ENCODE data around the gene BNC2. TPM values are rescaled to one million over a fixed set of nuclear protein-coding genes. Genes with fewer than 3 reads are reported as not detected.

Gene BNC2
- polyA plus RNA-seq, 4 donors: 0.81 to 11.1 (median 1.3) TPM; not detected in 1

- no peak overlapping the region for H3K4me3 ChIP-seq (ENCODE audit: low read depth in 1 of 3, low read length in 3 of 3)
- H3K36me3 ChIP-seq (ENCODE audit: control insufficient read depth in 3 of 3, insufficient read depth in 2 of 3, low read depth in 1 of 3, low read length in 3 of 3): no peaks in the 10 kb centered on the region
- no peak for FAIRE-seq
- DNase-seq: no peak
- 61 to 70% (median 66%) methylated on average over 2 of the region's 2 CpGs for WGBS, 3 donors
- H3K27ac ChIP-seq (ENCODE audit: low read depth in 1 of 3, low read length in 2 of 3): no peak overlapping the region
- peaks cover 0 to 4% (median 0%) of the 10 kb centered on the region in 3 donors for H3K27me3 ChIP-seq (ENCODE audit: control insufficient read depth in 3 of 3, insufficient read depth in 3 of 3, low read length in 3 of 3)
- no peaks in the 10 kb centered on the region for H3K9me3 ChIP-seq (ENCODE audit: control insufficient read depth in 2 of 2, insufficient read depth in 1 of 2, low read depth in 1 of 2, low read length in 1 of 2)
- H3K4me1 ChIP-seq (ENCODE audit: control insufficient read depth in 3 of 3, insufficient read depth in 2 of 3, low read depth in 1 of 3, low read length in 2 of 3): no peaks in the 10 kb centered on the region
These were observed 213.9 kb downstream of the BNC2 start for GRCh38 chr9:16656432-16657169.

DNA sequence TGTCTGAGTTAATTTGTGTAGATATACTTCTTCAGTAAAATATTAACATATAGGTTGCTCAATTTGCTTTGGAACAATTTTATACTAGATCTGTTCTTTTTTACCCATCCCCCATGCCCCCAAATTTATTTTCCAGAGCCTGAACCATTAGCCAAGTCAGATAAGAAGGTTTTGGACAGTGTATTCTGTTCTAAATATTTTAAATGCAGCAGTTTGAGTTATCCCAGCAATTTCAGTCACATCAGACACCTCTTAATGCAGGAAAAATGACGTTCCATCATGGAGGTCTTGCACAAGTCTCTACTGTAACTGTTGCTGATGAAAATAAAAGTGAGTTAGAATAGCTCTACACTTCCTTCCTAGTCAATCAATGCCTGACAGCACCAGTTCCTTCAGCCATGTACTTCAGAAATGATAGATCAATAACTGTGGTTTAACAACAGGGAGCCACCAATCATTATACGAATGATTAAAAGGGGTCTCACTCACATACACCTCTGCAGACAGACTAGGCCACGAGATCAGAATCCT is 215.8 kb downstream of the BNC2 start:
- no peaks in the 10 kb centered on the region for H3K4me1 ChIP-seq (ENCODE audit: control insufficient read depth in 3 of 3, insufficient read depth in 2 of 3, low read depth in 1 of 3, low read length in 2 of 3)
- DNase-seq (no peak), FAIRE-seq (no peak)
- no peaks in the 10 kb centered on the region for H3K36me3 ChIP-seq (ENCODE audit: control insufficient read depth in 3 of 3, insufficient read depth in 2 of 3, low read depth in 1 of 3, low read length in 3 of 3)
- peaks cover 0 to 4% (median 0%) of the 10 kb centered on the region in 3 donors for H3K27me3 ChIP-seq (ENCODE audit: control insufficient read depth in 3 of 3, insufficient read depth in 3 of 3, low read length in 3 of 3)
- WGBS, 3 donors: 49 to 75% (median 62%) methylated on average over 3 of the region's 3 CpGs
- H3K4me3 ChIP-seq (ENCODE audit: low read depth in 1 of 3, low read length in 3 of 3): no peak overlapping the region
- H3K9me3 ChIP-seq (ENCODE audit: control insufficient read depth in 2 of 2, insufficient read depth in 1 of 2, low read depth in 1 of 2, low read length in 1 of 2): no peaks in the 10 kb centered on the region
- no peak overlapping the region for H3K27ac ChIP-seq (ENCODE audit: low read depth in 1 of 3, low read length in 2 of 3)

DNA sequence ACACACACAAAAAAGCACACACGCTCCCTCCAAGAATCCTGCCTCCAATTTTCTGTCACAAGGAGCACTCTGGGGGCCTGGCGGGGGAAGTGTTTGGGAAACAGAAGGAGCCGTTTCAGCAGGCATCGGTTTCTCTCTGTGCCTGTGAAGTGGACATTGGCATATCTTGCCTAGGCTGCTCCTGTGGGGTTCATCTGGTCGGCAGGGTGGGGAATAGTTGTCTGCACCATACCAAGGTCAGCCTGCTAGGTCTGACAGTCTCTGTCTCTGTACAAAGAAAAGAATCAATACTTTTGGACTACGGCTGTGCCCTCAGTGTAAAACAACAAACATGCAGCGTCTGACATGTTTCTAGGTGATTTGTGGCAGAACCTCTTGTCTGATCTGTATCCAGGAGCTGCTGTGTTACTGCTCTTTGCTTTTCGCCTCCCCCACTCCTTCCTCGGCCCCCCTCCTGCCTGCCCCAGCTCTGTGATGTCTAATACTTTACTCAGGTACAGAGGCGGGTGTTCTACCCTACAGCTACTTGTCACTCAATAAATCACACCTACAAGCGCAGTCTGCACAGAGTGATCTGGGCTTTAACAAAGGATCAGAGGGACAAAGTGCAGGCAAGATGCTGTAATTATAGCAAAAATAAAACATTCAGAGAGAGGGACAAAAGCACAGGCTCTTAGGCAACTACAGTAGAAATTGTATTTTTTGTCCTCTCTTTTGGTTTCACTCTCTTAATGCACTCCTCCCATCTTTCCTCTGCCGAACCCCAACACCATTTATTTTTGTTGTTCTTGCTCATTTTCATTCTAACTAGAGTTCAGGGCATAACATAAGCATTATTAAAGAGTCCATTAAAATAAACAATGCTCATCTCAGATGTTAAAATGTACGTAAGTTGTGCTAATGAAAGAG is 216.7 kb downstream of the BNC2 start:
- Histone ChIP-seq H3K4me3 (ENCODE audit: low read depth in 1 of 3, low read length in 3 of 3) (no peak overlapping the region), H3K4me1 (ENCODE audit: control insufficient read depth in 3 of 3, insufficient read depth in 2 of 3, low read depth in 1 of 3, low read length in 2 of 3) (no peaks in the 10 kb centered on the region), H3K27me3 (ENCODE audit: control insufficient read depth in 3 of 3, insufficient read depth in 3 of 3, low read length in 3 of 3) (peaks cover 0 to 4% (median 0%) of the 10 kb centered on the region in 3 donors), H3K9me3 (ENCODE audit: control insufficient read depth in 2 of 2, insufficient read depth in 1 of 2, low read depth in 1 of 2, low read length in 1 of 2) (no peaks in the 10 kb centered on the region), H3K27ac (ENCODE audit: low read depth in 1 of 3, low read length in 2 of 3) (peak overlapping the region in 2 of 3 donors; percentile 12 to 25), H3K36me3 (ENCODE audit: control insufficient read depth in 3 of 3, insufficient read depth in 2 of 3, low read depth in 1 of 3, low read length in 3 of 3) (no peaks in the 10 kb centered on the region)
- 17 to 42% (median 27%) methylated on average over 13 of the region's 13 CpGs for WGBS, 3 donors
- DNase-seq (peak in 1 of 2 donors; percentile 13), FAIRE-seq (no peak)

DNA sequence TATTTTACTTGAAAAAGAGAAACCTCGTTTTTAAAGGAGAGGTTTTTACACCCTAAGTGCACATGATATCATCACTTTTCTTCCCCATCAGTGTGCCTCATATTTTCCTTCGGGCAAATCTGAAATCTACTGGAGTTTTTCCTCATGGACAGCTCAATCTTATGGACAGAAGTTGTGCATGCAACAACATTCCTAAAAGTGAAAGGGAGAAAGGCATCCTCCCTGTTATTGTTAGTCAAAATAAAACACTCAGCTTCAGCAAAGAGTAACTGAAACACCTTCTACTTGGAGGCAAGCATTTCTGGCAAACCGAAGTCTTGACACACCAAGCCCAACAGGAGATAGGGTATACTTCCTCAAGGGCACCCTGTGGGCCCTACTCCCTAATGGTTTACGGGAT is 217.9 kb downstream of the BNC2 start:
- no peaks in the 10 kb centered on the region for H3K9me3 ChIP-seq (ENCODE audit: control insufficient read depth in 2 of 2, insufficient read depth in 1 of 2, low read depth in 1 of 2, low read length in 1 of 2)
- WGBS, 3 donors: 56 to 67% (median 63%) methylated on average over 4 of the region's 4 CpGs
- H3K4me1 ChIP-seq (ENCODE audit: control insufficient read depth in 3 of 3, insufficient read depth in 2 of 3, low read depth in 1 of 3, low read length in 2 of 3): no peaks in the 10 kb centered on the region
- DNase-seq (no peak), FAIRE-seq (no peak)
- no peaks in the 10 kb centered on the region for H3K36me3 ChIP-seq (ENCODE audit: control insufficient read depth in 3 of 3, insufficient read depth in 2 of 3, low read depth in 1 of 3, low read length in 3 of 3)
- H3K27ac ChIP-seq (ENCODE audit: low read depth in 1 of 3, low read length in 2 of 3): no peak overlapping the region
- no peak overlapping the region for H3K4me3 ChIP-seq (ENCODE audit: low read depth in 1 of 3, low read length in 3 of 3)
- H3K27me3 ChIP-seq (ENCODE audit: control insufficient read depth in 3 of 3, insufficient read depth in 3 of 3, low read length in 3 of 3): peaks cover 0 to 4% (median 0%) of the 10 kb centered on the region in 3 donors

- Histone ChIP-seq H3K27ac (ENCODE audit: low read depth in 1 of 3, low read length in 2 of 3) (no peak overlapping the region), H3K36me3 (ENCODE audit: control insufficient read depth in 3 of 3, insufficient read depth in 2 of 3, low read depth in 1 of 3, low read length in 3 of 3) (no peaks in the 10 kb centered on the region), H3K9me3 (ENCODE audit: control insufficient read depth in 2 of 2, insufficient read depth in 1 of 2, low read depth in 1 of 2, low read length in 1 of 2) (no peaks in the 10 kb centered on the region), H3K27me3 (ENCODE audit: control insufficient read depth in 3 of 3, insufficient read depth in 3 of 3, low read length in 3 of 3) (peaks cover 0 to 4% (median 0%) of the 10 kb centered on the region in 3 donors), H3K4me1 (ENCODE audit: control insufficient read depth in 3 of 3, insufficient read depth in 2 of 3, low read depth in 1 of 3, low read length in 2 of 3) (no peaks in the 10 kb centered on the region), H3K4me3 (ENCODE audit: low read depth in 1 of 3, low read length in 3 of 3) (no peak overlapping the region)
- FAIRE-seq (no peak), DNase-seq (no peak)
- 75 to 79% (median 77%) methylated on average over 5 of the region's 5 CpGs for WGBS, 3 donors
These were observed 219.0 kb downstream of the BNC2 start for GRCh38 chr9:16651446-16651964.

DNA sequence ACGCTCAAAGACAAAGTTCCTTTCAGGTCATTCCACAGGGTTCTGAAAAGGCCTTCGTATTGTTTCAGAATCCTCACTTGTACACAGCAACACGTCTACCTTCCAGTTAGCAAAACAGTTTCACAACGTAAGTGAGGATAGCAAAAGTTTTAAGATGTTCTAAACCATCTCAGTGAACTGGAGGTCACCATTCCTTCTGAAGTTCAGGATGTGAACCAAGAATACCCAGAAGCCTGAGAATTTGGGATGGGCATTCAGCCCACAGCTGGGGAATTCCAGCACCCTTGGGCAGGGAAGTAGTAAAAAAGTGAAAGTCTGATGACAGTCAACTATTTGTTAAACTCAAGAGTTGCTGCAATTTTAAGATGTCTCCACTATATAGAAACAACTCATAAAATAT is 224.5 kb downstream of the BNC2 start:
- no peak overlapping the region for H3K4me3 ChIP-seq (ENCODE audit: low read depth in 1 of 3, low read length in 3 of 3)
- H3K36me3 ChIP-seq (ENCODE audit: control insufficient read depth in 3 of 3, insufficient read depth in 2 of 3, low read depth in 1 of 3, low read length in 3 of 3): no peaks in the 10 kb centered on the region
- H3K27ac ChIP-seq (ENCODE audit: low read depth in 1 of 3, low read length in 2 of 3): no peak overlapping the region
- FAIRE-seq (no peak), DNase-seq (no peak)
- no peaks in the 10 kb centered on the region for H3K9me3 ChIP-seq (ENCODE audit: control insufficient read depth in 2 of 2, insufficient read depth in 1 of 2, low read depth in 1 of 2, low read length in 1 of 2)
- no peaks in the 10 kb centered on the region for H3K27me3 ChIP-seq (ENCODE audit: control insufficient read depth in 3 of 3, insufficient read depth in 3 of 3, low read length in 3 of 3)
- no peaks in the 10 kb centered on the region for H3K4me1 ChIP-seq (ENCODE audit: control insufficient read depth in 3 of 3, insufficient read depth in 2 of 3, low read depth in 1 of 3, low read length in 2 of 3)
- WGBS, 3 donors: 79 to 88% (median 82%) methylated on average over 4 of the region's 4 CpGs

DNA sequence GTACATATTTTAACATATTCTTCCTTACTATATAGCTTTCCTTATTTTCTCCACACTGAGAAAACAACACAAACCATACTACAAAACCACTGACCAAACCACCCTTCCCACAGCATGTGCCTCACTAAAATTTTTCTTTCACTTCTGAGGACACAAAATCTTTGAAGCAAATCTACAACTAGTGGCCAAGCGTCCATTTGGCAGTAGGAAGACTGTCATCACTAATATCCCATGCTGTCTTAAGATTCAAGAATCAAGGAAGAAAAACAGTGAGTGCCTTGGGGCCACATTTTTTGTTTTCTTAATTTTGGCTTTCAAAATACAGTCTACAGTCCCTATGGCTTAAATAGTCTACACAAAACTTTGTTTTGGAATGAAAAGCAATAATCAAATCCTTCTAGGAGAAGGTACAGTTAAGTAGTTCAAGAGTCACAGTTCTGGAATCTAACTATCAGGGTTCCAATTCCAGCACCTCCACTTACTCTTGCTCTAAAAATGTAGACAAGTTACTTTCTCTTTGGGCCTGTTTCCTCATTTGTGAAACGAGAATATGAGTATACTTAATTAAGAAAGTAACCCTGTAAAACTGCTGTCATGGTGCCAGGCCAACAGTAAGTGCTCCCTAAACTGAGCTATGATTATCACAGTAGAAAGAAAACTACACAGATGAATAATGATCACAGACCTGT is 227.9 kb downstream of the BNC2 start:
- Histone ChIP-seq H3K27me3 (ENCODE audit: control insufficient read depth in 3 of 3, insufficient read depth in 3 of 3, low read length in 3 of 3) (no peaks in the 10 kb centered on the region), H3K4me3 (ENCODE audit: low read depth in 1 of 3, low read length in 3 of 3) (no peak overlapping the region), H3K4me1 (ENCODE audit: control insufficient read depth in 3 of 3, insufficient read depth in 2 of 3, low read depth in 1 of 3, low read length in 2 of 3) (no peaks in the 10 kb centered on the region), H3K27ac (ENCODE audit: low read depth in 1 of 3, low read length in 2 of 3) (no peak overlapping the region), H3K9me3 (ENCODE audit: control insufficient read depth in 2 of 2, insufficient read depth in 1 of 2, low read depth in 1 of 2, low read length in 1 of 2) (no peaks in the 10 kb centered on the region), H3K36me3 (ENCODE audit: control insufficient read depth in 3 of 3, insufficient read depth in 2 of 3, low read depth in 1 of 3, low read length in 3 of 3) (no peaks in the 10 kb centered on the region)
- no peak for FAIRE-seq
- WGBS, 3 donors: 31 to 49% (median 34%) methylated on average over 2 of the region's 2 CpGs
- no peak for DNase-seq

- Histone ChIP-seq H3K4me1 (ENCODE audit: control insufficient read depth in 3 of 3, insufficient read depth in 2 of 3, low read depth in 1 of 3, low read length in 2 of 3) (no peaks in the 10 kb centered on the region), H3K4me3 (ENCODE audit: low read depth in 1 of 3, low read length in 3 of 3) (no peak overlapping the region), H3K27ac (ENCODE audit: low read depth in 1 of 3, low read length in 2 of 3) (no peak overlapping the region), H3K9me3 (ENCODE audit: control insufficient read depth in 2 of 2, insufficient read depth in 1 of 2, low read depth in 1 of 2, low read length in 1 of 2) (no peaks in the 10 kb centered on the region), H3K27me3 (ENCODE audit: control insufficient read depth in 3 of 3, insufficient read depth in 3 of 3, low read length in 3 of 3) (no peaks in the 10 kb centered on the region), H3K36me3 (ENCODE audit: control insufficient read depth in 3 of 3, insufficient read depth in 2 of 3, low read depth in 1 of 3, low read length in 3 of 3) (no peaks in the 10 kb centered on the region)
- 55 to 77% (median 62%) methylated on average over 2 of the region's 2 CpGs for WGBS, 3 donors
- DNase-seq: no peak
- FAIRE-seq: no peak
These were observed 229.8 kb downstream of the BNC2 start for GRCh38 chr9:16640649-16641048.
